ENCODE data around the gene DHX16. TPM values are rescaled to one million over a fixed set of nuclear protein-coding genes. Genes with fewer than 3 reads are reported as not detected.

DHX16 gene
- total and polyA plus RNA-seq, 9 of the 15 experiments (the other 6 are each of a cell fraction or from before 2014, with no cell fraction given), result 14.6 to 66.1 (median 47.5) TPM

DNA sequence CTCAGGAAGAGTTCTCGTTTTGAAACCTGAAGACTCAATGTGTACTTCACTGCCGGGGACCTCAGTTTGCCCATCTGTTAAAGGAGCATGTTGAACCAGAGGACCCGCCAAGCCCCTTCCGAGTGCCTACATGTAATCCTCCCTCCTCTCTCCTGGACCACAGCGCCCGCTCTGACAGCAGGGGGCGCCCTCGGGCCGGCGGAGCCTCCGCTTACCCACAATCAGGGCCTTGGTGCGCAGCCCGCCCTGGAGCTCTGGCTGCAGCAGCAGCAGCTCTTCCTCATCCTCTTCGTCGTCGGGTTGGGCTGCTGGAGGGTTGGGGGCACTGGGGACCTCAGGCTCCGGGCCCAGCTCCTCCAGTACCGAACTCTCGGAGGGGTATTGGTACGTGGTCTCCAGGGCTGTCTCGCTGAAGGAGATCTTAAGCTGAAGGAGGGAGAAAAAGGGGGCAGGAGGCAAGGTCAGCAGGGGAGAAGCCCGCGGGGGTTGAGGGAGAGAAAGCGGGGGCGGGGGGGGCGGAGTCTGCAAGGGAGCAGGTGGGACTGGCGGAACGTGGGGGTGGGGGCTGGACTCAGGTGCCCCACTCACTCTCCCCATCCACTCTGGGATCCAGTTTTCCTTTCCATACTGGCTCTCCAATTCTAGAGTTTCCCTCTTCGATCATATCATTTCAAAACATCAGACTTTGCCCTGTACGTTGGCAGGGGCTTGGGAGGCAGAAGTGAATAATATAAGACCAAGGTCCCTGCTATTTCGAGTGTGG lies 6.3 kb upstream of the DHX16 start (continued):
- TF ChIP-seq, protein P1, sequence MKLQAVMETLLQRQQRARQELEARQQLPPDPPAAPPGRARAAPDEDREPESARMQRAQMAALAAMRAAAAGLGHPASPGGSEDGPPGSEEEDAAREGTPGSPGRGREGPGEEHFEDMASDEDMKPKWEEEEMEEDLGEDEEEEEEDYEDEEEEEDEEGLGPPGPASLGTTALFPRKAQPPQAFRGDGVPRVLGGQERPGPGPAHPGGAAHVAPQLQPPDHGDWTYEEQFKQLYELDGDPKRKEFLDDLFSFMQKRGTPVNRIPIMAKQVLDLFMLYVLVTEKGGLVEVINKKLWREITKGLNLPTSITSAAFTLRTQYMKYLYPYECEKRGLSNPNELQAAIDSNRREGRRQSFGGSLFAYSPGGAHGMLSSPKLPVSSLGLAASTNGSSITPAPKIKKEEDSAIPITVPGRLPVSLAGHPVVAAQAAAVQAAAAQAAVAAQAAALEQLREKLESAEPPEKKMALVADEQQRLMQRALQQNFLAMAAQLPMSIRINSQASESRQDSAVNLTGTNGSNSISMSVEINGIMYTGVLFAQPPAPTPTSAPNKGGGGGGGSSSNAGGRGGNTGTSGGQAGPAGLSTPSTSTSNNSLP (IDR thresholded peaks at IDR 0.05; ENCODE audit: borderline replicate concordance, low read depth, low read length), result 0 out of 2 replicates have a peak, but pooled peaks have one; percentile 56
- TF ChIP-seq CHD4 (IDR thresholded peaks at IDR 0.05; ENCODE audit: insufficient read depth, insufficient replicate concordance, low read depth, low read length, poor library complexity, severe bottlenecking) (no peak), ZNF398 (CRISPR knock-in tag; IDR thresholded peaks at IDR 0.05) (no peak), YY1 (IDR thresholded peaks at IDR 0.05; ENCODE audit: borderline replicate concordance in 1 of 3, control insufficient read depth in 1 of 3, extremely low read depth in 1 of 3, insufficient read depth in 3 of 3, insufficient read length in 1 of 3, insufficient replicate concordance in 2 of 3, low read depth in 1 of 3, low read length in 2 of 3) (peak in 1 of 3 experiments; percentile 60), CXXC5 (CRISPR knock-in tag; IDR thresholded peaks at IDR 0.05) (peak; percentile 56), MIER1 (IDR thresholded peaks at IDR 0.05; ENCODE audit: low read depth) (no peak), BHLHE40 (IDR thresholded peaks at IDR 0.05; ENCODE audit: low read length) (peak; percentile 49; the same call in 1 of the 2 replicates), RB1 (IDR thresholded peaks at IDR 0.05; ENCODE audit: low read depth) (peak; percentile 96), IRF2 (CRISPR knock-in tag; IDR thresholded peaks at IDR 0.05) (no peak), MYC (IDR thresholded peaks at IDR 0.05; ENCODE audit: low read depth, low read length) (peak; percentile 43; the same call in 1 of the 2 replicates), MYC (CRISPR knock-in tag; IDR thresholded peaks at IDR 0.05; ENCODE audit: borderline replicate concordance, low read depth) (no peak), ZNF830 (CRISPR knock-in tag; IDR thresholded peaks at IDR 0.05) (no peak), ZBTB33 (CRISPR knock-in tag; IDR thresholded peaks at IDR 0.05) (peak; percentile 89), SMARCE1 (IDR thresholded peaks at IDR 0.05) (no peak), ELF4 (CRISPR knock-in tag; IDR thresholded peaks at IDR 0.05) (0 out of 2 replicates have a peak, but pooled peaks have one; percentile 17), ZNF778 (CRISPR knock-in tag; IDR thresholded peaks at IDR 0.05) (no peak)
- TF ChIP-seq, protein P2, sequence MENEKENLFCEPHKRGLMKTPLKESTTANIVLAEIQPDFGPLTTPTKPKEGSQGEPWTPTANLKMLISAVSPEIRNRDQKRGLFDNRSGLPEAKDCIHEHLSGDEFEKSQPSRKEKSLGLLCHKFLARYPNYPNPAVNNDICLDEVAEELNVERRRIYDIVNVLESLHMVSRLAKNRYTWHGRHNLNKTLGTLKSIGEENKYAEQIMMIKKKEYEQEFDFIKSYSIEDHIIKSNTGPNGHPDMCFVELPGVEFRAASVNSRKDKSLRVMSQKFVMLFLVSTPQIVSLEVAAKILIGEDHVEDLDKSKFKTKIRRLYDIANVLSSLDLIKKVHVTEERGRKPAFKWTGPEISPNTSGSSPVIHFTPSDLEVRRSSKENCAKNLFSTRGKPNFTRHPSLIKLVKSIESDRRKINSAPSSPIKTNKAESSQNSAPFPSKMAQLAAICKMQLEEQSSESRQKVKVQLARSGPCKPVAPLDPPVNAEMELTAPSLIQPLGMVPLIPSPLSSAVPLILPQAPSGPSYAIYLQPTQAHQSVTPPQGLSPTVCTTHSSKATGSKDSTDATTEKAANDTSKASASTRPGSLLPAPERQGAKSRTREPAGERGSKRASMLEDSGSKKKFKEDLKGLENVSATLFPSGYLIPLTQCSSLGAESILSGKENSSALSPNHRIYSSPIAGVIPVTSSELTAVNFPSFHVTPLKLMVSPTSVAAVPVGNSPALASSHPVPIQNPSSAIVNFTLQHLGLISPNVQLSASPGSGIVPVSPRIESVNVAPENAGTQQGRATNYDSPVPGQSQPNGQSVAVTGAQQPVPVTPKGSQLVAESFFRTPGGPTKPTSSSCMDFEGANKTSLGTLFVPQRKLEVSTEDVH (IDR thresholded peaks at IDR 0.05; ENCODE audit: low read depth, partially characterized antibody), result peak; percentile 63

Data from K562 (cell line).